Right lobe of liver (tissue), 6 donors: ENCODE results near the gene CCDC34. TPM values are rescaled to one million over a fixed set of nuclear protein-coding genes. Genes with fewer than 3 reads are reported as not detected.
A peak's percentile ranks its signal among the peaks of the same experiment; 100 is the strongest.

ENCODE experiments used
- ATAC-seq, 4 donors: fragments of 200-7000 bp; cut with Tn5 transposase; one replicate each; pipeline ENCODE4 v1.9.1; 2020; ENCODE audit warnings: mild to moderate bottlenecking in 4 of 4, moderate library complexity in 4 of 4
- DNase-seq, 3 donors: peaks; one replicate each; pipeline ENCODE4 v3.0.0-alpha.2; 2020
- H3K27ac ChIP-seq, 3 donors: fragments of 200-600 bp; one replicate each; pipeline ENCODE4 v1.8.0; 2022
- H3K27me3 ChIP-seq, 2 donors: fragments of 200-600 bp; one replicate each; pipeline ENCODE4 v1.8.0; 2022
- H3K36me3 ChIP-seq, 4 donors: fragments of 200-600 bp; sonication (generic) in 1 of 4; one replicate each; pipeline versions ENCODE4 v1.5.1 to v1.8.0; 2017 to 2022; ENCODE audit warnings: control low read depth in 1 of 4
- H3K4me1 ChIP-seq, 4 donors: fragments of 200-600 bp; sonication (generic) in 1 of 4; one replicate each; pipeline versions ENCODE4 v1.5.1 to v1.8.0; 2017 to 2022; ENCODE audit warnings: control low read depth in 1 of 4
- H3K4me3 ChIP-seq, 3 donors: fragments of 200-600 bp; one replicate each; pipeline ENCODE4 v1.8.0; 2022
- H3K9me3 ChIP-seq, 4 donors: fragments of 200-600 bp; sonication (generic) in 1 of 4; one replicate each; pipeline versions ENCODE4 v1.5.1 to v1.8.0; 2017 to 2022; ENCODE audit warnings: control low read depth in 1 of 4
- POLR2A ChIP-seq: fragments of 450-650 bp; IDR thresholded peaks from one replicate; pipeline ENCODE4 v1.6.1; 2017; ENCODE audit warnings: antibody characterized with exemption, mild to moderate bottlenecking
- WGBS: methylation state at CpG from one replicate; pipeline ENCODE4 v1.1.6; 2018; ENCODE audit warnings: low coverage, low lambda C conversion rate; ENCODE audit not compliant: insufficient coverage; ENCODE audit errors: missing lambda C conversion rate; 5-methylcytosine and 5-hydroxymethylcytosine counted together
- intact Hi-C, 2 donors: fragments of 100-400 bp; cut with DNase I; formaldehyde crosslinking; loops; one replicate each; pipeline versions ENCODE4 v1.11.2 to v1.14.1; 2022
- total RNA-seq, 6 experiments: library from RNA; depleted of rRNA in 2 of 6; stranded (reverse); fragments of >200 nt in 2 of 6; fragmentation: NEBNext Ultra II Directional in 3 of 6; extraction: Animal tissue kit (Norgen Biotek cat#: 25700) in 3 of 6; gene quantifications; one replicate each; pipeline versions ENCODE4 v1.1.0 to v1.2.4, GENCODE V29; 2016 to 2023
- TF ChIP-seq, protein P1 (sequence below), 4 donors: fragments of 200-600 bp in 3 of 4; fragments of 450-650 bp in 1 of 4; IDR thresholded peaks; one replicate each; pipeline versions ENCODE4 v1.5.1 to v1.8.0; 2016 to 2022; ENCODE audit warnings: antibody characterized with exemption in 4 of 4, mild to moderate bottlenecking in 2 of 4
- donor health status: DM: no; HTN: yes; CAD: no.
- donor health status: DM: no; HTN: no; CAD: no.
- donor health status: DM: no; HTN: no; CAD: no.
- donor health status: DM: no; HTN: yes; CAD: no.
- donor health status: DM: no; HTN: yes; CAD: no.

The CCDC34 gene
- total RNA-seq, 6 experiments from 2014 or later: 1.8 to 3.6 (median 2.1) TPM

DNA sequence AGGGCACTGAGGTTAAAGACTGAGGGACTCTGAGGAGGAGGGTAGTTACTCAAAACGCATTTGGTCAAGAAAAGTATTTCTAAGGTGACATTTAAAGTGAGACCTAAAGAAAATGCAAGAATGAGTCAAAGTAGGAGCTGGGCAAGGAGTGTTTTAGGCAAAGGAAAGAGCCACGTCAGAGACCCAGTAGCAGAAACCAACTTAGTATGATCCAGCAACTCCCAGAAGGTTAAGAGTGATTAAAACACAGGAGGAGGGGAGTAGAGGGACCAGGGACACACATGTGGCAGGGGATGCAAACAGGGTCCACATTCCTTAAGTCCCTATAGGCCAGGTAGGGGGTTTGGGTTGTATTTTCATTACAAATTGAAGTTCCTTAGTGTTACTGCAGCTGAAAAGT, 24.3 kb upstream of the CCDC34 start:
- intact Hi-C loops: no loop called here
- TF ChIP-seq, protein P1, sequence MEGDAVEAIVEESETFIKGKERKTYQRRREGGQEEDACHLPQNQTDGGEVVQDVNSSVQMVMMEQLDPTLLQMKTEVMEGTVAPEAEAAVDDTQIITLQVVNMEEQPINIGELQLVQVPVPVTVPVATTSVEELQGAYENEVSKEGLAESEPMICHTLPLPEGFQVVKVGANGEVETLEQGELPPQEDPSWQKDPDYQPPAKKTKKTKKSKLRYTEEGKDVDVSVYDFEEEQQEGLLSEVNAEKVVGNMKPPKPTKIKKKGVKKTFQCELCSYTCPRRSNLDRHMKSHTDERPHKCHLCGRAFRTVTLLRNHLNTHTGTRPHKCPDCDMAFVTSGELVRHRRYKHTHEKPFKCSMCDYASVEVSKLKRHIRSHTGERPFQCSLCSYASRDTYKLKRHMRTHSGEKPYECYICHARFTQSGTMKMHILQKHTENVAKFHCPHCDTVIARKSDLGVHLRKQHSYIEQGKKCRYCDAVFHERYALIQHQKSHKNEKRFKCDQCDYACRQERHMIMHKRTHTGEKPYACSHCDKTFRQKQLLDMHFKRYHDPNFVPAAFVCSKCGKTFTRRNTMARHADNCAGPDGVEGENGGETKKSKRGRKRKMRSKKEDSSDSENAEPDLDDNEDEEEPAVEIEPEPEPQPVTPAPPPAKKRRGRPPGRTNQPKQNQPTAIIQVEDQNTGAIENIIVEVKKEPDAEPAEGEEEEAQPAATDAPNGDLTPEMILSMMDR (IDR thresholded peaks at IDR 0.05): no peak
- TF ChIP-seq POLR2A: no peak
- WGBS: 50% methylated on average over 2 of the region's 2 CpGs
- no peak overlapping the region for H3K27ac ChIP-seq
- no peaks in the 10 kb centered on the region for H3K27me3 ChIP-seq
- no peaks in the 10 kb centered on the region for H3K36me3 ChIP-seq
- H3K4me3 ChIP-seq: no peak overlapping the region
- H3K9me3 ChIP-seq: no peaks in the 10 kb centered on the region
- no peak for ATAC-seq
- H3K4me1 ChIP-seq: peaks cover 0 to 38% (median 7%) of the 10 kb centered on the region in 4 donors
- DNase-seq: no peak

DNA sequence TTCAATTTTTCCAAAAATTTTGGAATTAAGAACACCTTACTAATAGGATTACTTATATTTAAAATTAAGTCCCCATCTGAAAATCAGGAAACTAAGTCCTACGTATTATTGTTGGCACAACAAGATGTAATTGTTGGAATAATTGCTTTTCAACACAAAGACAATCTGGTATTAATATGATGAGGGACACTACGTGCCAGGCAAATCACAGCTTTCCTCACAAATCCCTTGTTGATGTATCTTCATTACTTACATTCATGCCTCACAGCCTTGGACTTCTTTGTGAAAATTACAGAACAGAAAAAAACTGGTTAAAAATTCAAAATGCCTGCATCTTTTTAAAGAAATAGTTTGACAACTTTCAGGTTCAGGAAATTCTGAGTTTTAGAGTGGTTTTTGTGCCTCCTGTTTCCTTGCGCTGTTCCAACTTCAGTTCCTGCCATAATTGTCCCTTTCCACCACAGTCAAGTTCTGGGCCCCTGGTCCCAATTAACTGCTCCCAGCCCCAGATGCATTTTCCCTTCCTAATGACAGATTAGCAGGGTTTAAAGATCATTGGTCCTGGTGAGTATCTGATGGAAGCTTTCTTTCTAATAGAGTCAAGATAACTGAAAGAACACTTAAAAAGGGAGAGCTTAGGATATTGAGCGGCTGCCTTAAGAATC, 23.3 kb upstream of the CCDC34 start:
- H3K27ac ChIP-seq: no peak overlapping the region
- H3K4me1 ChIP-seq: peaks cover 0 to 38% (median 7%) of the 10 kb centered on the region in 4 donors
- H3K27me3 ChIP-seq: no peaks in the 10 kb centered on the region
- TF ChIP-seq, protein P1 (IDR thresholded peaks at IDR 0.05): no peak
- TF ChIP-seq POLR2A: no peak
- no peaks in the 10 kb centered on the region for H3K36me3 ChIP-seq
- no peak overlapping the region for H3K4me3 ChIP-seq
- no peak for ATAC-seq
- DNase-seq: no peak
- 94% methylated on average over 4 of the region's 4 CpGs for WGBS
- intact Hi-C loops: no loop called here
- H3K9me3 ChIP-seq: no peaks in the 10 kb centered on the region

DNA sequence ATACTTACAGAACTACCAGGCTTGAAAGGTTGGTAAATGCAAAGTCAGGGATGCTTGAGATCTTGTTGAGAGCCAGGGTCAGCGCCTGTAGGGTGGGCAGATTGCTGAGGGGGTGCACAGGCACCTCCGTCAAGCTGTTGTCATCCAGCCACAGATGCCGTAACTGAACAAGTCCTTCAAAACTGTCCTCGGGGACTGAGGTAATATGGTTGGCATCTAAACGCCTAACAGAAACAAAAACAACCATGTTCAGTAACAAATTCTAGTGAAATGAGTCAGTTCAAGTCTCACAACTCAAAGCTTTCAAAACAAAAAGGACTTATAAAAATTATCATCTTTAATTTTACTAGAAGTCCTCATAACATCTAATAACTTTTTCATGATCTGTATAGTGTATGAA, 22.2 kb upstream of the CCDC34 start:
- H3K9me3 ChIP-seq: no peaks in the 10 kb centered on the region
- DNase-seq (no peak), ATAC-seq (no peak)
- H3K27ac ChIP-seq: no peak overlapping the region
- H3K4me3 ChIP-seq: no peak overlapping the region
- 82% methylated on average over 5 of the region's 5 CpGs for WGBS
- H3K27me3 ChIP-seq: no peaks in the 10 kb centered on the region
- H3K36me3 ChIP-seq: no peaks in the 10 kb centered on the region
- intact Hi-C loops: no loop called here
- H3K4me1 ChIP-seq: peaks cover 0 to 45% (median 8%) of the 10 kb centered on the region in 4 donors
- TF ChIP-seq, protein P1 (IDR thresholded peaks at IDR 0.05): no peak
- no peak for TF ChIP-seq POLR2A

GRCh38 chr11:27384227-27384626, 21.2 kb upstream of the CCDC34 start:
- TF ChIP-seq, protein P1 (IDR thresholded peaks at IDR 0.05): no peak
- no peak for TF ChIP-seq POLR2A
- no peak for ATAC-seq
- Histone ChIP-seq H3K9me3 (no peaks in the 10 kb centered on the region), H3K36me3 (no peaks in the 10 kb centered on the region), H3K27me3 (no peaks in the 10 kb centered on the region), H3K4me1 (peaks cover 0 to 35% (median 5%) of the 10 kb centered on the region in 4 donors), H3K27ac (peak overlapping the region in 1 of 3 donors; percentile 91), H3K4me3 (no peak overlapping the region)
- no peak for DNase-seq
- intact Hi-C loops: no loop called here

GRCh38 chr11:27383645-27384044, 20.6 kb upstream of the CCDC34 start:
- ATAC-seq (no peak), DNase-seq (no peak)
- Histone ChIP-seq H3K4me3 (no peak overlapping the region), H3K27ac (peak overlapping the region in 2 of 3 donors; percentile 87 to 91), H3K27me3 (no peaks in the 10 kb centered on the region), H3K9me3 (no peaks in the 10 kb centered on the region), H3K36me3 (no peaks in the 10 kb centered on the region), H3K4me1 (peaks cover 0 to 30% (median 5%) of the 10 kb centered on the region in 4 donors)
- TF ChIP-seq, protein P1 (IDR thresholded peaks at IDR 0.05): no peak
- no peak for TF ChIP-seq POLR2A
- 83% methylated on average over 1 of the region's 1 CpG for WGBS
- intact Hi-C loops: no loop called here
